Measurements from ENCODE around the gene BST2.
"Not testable (repeated sequence)": the region's sequence is repeated elsewhere in the genome, so short reads cannot be mapped to it uniquely, and the experiment has no call there.

The BST2 gene

GRCh38 chr19:17378271-17378670 lies 27.2 kb downstream of the BST2 start:
- ChIA-PET CTCF (interaction anchor here (0.6 to 2.3 kb wide), 5 partner anchors 8 to 31 kb away, joined by 3 to 10 read pairs (median 4); no protein-coding TSS in a partner anchor), POLR2A (no interaction called here)
- Histone ChIP-seq H3K4me1 (ENCODE audit: control extremely low read depth in 1 of 4, control insufficient read depth in 4 of 4, insufficient read depth in 4 of 4, low read length in 3 of 4) (peaks cover 7 to 45% (median 38%) of the 10 kb centered on the region in 4 experiments), H3K27ac (ENCODE audit: insufficient read depth in 1 of 2, low read depth in 1 of 2, low read length in 2 of 2, poor library complexity in 1 of 2, severe bottlenecking in 2 of 2) (no peak overlapping the region), H3K4me3 (ENCODE audit: control insufficient read depth in 1 of 7, extremely low read depth in 1 of 7, insufficient read depth in 4 of 7, low read depth in 2 of 7, low read length in 6 of 7) (peak overlapping the region in 1 of 7 experiments; percentile 40), H3K9me3 (ENCODE audit: control extremely low read depth in 1 of 5, control insufficient read depth in 4 of 5, insufficient read depth in 2 of 5, low read depth in 1 of 5, low read length in 4 of 5) (peaks cover 0 to 2% (median 0%) of the 10 kb centered on the region in 5 experiments), H3K36me3 (ENCODE audit: control insufficient read depth in 4 of 4, insufficient read depth in 4 of 4, low read length in 3 of 4) (no peaks in the 10 kb centered on the region), H3K27me3 (replicated peaks in 2 of 5; ENCODE audit: control insufficient read depth in 4 of 5, insufficient read depth in 5 of 5, low read length in 4 of 5) (no peaks in the 10 kb centered on the region)
- DNase-seq: peak in 2 of 3 donors; percentile 53 to 65
- WGBS (ENCODE audit: insufficient coverage): 24% methylated on average over 5 of the region's 13 CpGs

- CTCF ChIA-PET: interaction anchor here (1.2 to 2.6 kb wide), 4 partner anchors 9 to 29 kb away, joined by 3 to 8 read pairs (median 6); no protein-coding TSS in a partner anchor
These were observed 28.4 kb downstream of the BST2 start, which contains the start of gene PLVAP for GRCh38 chr19:17376935-17377600. PLVAP (minus strand) TSS chr19:17377342; CDS start chr19:17377288, 54 bp downstream.

GRCh38 chr19:17370026-17370587 lies 35.3 kb downstream of the BST2 start:
- ChIA-PET POLR2A (no interaction called here), CTCF (no interaction called here)
- WGBS (ENCODE audit: insufficient coverage): 0% methylated on average over 6 of the region's 8 CpGs
- Histone ChIP-seq H3K27ac (ENCODE audit: insufficient read depth in 1 of 2, low read depth in 1 of 2, low read length in 2 of 2, poor library complexity in 1 of 2, severe bottlenecking in 2 of 2) (no peak overlapping the region), H3K36me3 (ENCODE audit: control insufficient read depth in 4 of 4, insufficient read depth in 4 of 4, low read length in 3 of 4) (no peaks in the 10 kb centered on the region), H3K4me3 (ENCODE audit: control insufficient read depth in 1 of 7, extremely low read depth in 1 of 7, insufficient read depth in 4 of 7, low read depth in 2 of 7, low read length in 6 of 7) (peak overlapping the region in 3 of 7 experiments; percentile 6 to 57 (median 38)), H3K4me1 (ENCODE audit: control extremely low read depth in 1 of 4, control insufficient read depth in 4 of 4, insufficient read depth in 4 of 4, low read length in 3 of 4) (peaks cover 6 to 14% (median 10%) of the 10 kb centered on the region in 4 experiments), H3K9me3 (ENCODE audit: control extremely low read depth in 1 of 5, control insufficient read depth in 4 of 5, insufficient read depth in 2 of 5, low read depth in 1 of 5, low read length in 4 of 5) (no peaks in the 10 kb centered on the region), H3K27me3 (replicated peaks in 2 of 5; ENCODE audit: control insufficient read depth in 4 of 5, insufficient read depth in 5 of 5, low read length in 4 of 5) (no peaks in the 10 kb centered on the region)
- DNase-seq: peak; percentile 41 to 81 (median 73)

More at GRCh38 chr19:17376935-17377600, 28.4 kb downstream of the BST2 start, which contains the start of gene PLVAP:
- Histone ChIP-seq H3K4me1 (ENCODE audit: control extremely low read depth in 1 of 4, control insufficient read depth in 4 of 4, insufficient read depth in 4 of 4, low read length in 3 of 4) (peaks cover 3 to 33% (median 29%) of the 10 kb centered on the region in 4 experiments), H3K27me3 (replicated peaks in 2 of 5; ENCODE audit: control insufficient read depth in 4 of 5, insufficient read depth in 5 of 5, low read length in 4 of 5) (no peaks in the 10 kb centered on the region), H3K9me3 (ENCODE audit: control extremely low read depth in 1 of 5, control insufficient read depth in 4 of 5, insufficient read depth in 2 of 5, low read depth in 1 of 5, low read length in 4 of 5) (peaks cover 0 to 2% (median 0%) of the 10 kb centered on the region in 5 experiments), H3K27ac (ENCODE audit: insufficient read depth in 1 of 2, low read depth in 1 of 2, low read length in 2 of 2, poor library complexity in 1 of 2, severe bottlenecking in 2 of 2) (no peak within 1 kb of the TSS), H3K4me3 (ENCODE audit: control insufficient read depth in 1 of 7, extremely low read depth in 1 of 7, insufficient read depth in 4 of 7, low read depth in 2 of 7, low read length in 6 of 7) (peak within 1 kb of the TSS in 3 of 7 experiments; percentile 40 to 48 (median 43)), H3K36me3 (ENCODE audit: control insufficient read depth in 4 of 4, insufficient read depth in 4 of 4, low read length in 3 of 4) (no peaks in the 10 kb centered on the region)
- peak in 2 of 3 donors; percentile 42 to 64 for DNase-seq
- POLR2A ChIA-PET: no interaction called here
- WGBS (ENCODE audit: insufficient coverage): 41% methylated on average over 33 of the region's 39 CpGs

GRCh38 chr19:17365361-17365760 lies 40.1 kb downstream of the BST2 start:
- H3K27ac ChIP-seq (ENCODE audit: insufficient read depth in 1 of 2, low read depth in 1 of 2, low read length in 2 of 2, poor library complexity in 1 of 2, severe bottlenecking in 2 of 2): no peak overlapping the region
- no peaks in the 10 kb centered on the region for H3K9me3 ChIP-seq (ENCODE audit: control extremely low read depth in 1 of 5, control insufficient read depth in 4 of 5, insufficient read depth in 2 of 5, low read depth in 1 of 5, low read length in 4 of 5)
- POLR2A ChIA-PET: no interaction called here
- CTCF ChIA-PET: interaction anchor here (1.0 to 3.4 kb wide), 8 partner anchors 8 to 100 kb away, joined by 3 to 16 read pairs (median 4); no protein-coding TSS in a partner anchor
- H3K4me1 ChIP-seq (ENCODE audit: control extremely low read depth in 1 of 4, control insufficient read depth in 4 of 4, insufficient read depth in 4 of 4, low read length in 3 of 4): peaks cover 3 to 11% (median 8%) of the 10 kb centered on the region in 4 experiments
- WGBS (ENCODE audit: insufficient coverage): 95% methylated on average over 19 of the region's 22 CpGs
- no peak for DNase-seq
- H3K27me3 ChIP-seq (replicated peaks in 2 of 5; ENCODE audit: control insufficient read depth in 4 of 5, insufficient read depth in 5 of 5, low read length in 4 of 5): no peaks in the 10 kb centered on the region
- no peak overlapping the region for H3K4me3 ChIP-seq (ENCODE audit: control insufficient read depth in 1 of 7, extremely low read depth in 1 of 7, insufficient read depth in 4 of 7, low read depth in 2 of 7, low read length in 6 of 7)
- no peaks in the 10 kb centered on the region for H3K36me3 ChIP-seq (ENCODE audit: control insufficient read depth in 4 of 4, insufficient read depth in 4 of 4, low read length in 3 of 4)

GRCh38 chr19:17363852-17364605 lies 41.4 kb downstream of the BST2 start:
- H3K9me3 ChIP-seq (ENCODE audit: control extremely low read depth in 1 of 5, control insufficient read depth in 4 of 5, insufficient read depth in 2 of 5, low read depth in 1 of 5, low read length in 4 of 5); DNase-seq; H3K36me3 ChIP-seq (ENCODE audit: control insufficient read depth in 4 of 4, insufficient read depth in 4 of 4, low read length in 3 of 4); H3K27me3 ChIP-seq (replicated peaks in 2 of 5; ENCODE audit: control insufficient read depth in 4 of 5, insufficient read depth in 5 of 5, low read length in 4 of 5); H3K4me1 ChIP-seq (ENCODE audit: control extremely low read depth in 1 of 4, control insufficient read depth in 4 of 4, insufficient read depth in 4 of 4, low read length in 3 of 4); H3K27ac ChIP-seq (ENCODE audit: insufficient read depth in 1 of 2, low read depth in 1 of 2, low read length in 2 of 2, poor library complexity in 1 of 2, severe bottlenecking in 2 of 2); H3K4me3 ChIP-seq (ENCODE audit: control insufficient read depth in 1 of 7, extremely low read depth in 1 of 7, insufficient read depth in 4 of 7, low read depth in 2 of 7, low read length in 6 of 7); POLR2A ChIA-PET: not testable (repeated sequence)
- 98% methylated on average over 10 of the region's 20 CpGs for WGBS (ENCODE audit: insufficient coverage)
- CTCF ChIA-PET: interaction anchor here (0.8 to 3.4 kb wide), 4 partner anchors 9 to 26 kb away, joined by 3 to 16 read pairs (median 8); no protein-coding TSS in a partner anchor

- Histone ChIP-seq H3K4me3 (ENCODE audit: control insufficient read depth in 1 of 7, extremely low read depth in 1 of 7, insufficient read depth in 4 of 7, low read depth in 2 of 7, low read length in 6 of 7) (no peak overlapping the region), H3K36me3 (ENCODE audit: control insufficient read depth in 4 of 4, insufficient read depth in 4 of 4, low read length in 3 of 4) (no peaks in the 10 kb centered on the region), H3K4me1 (ENCODE audit: control extremely low read depth in 1 of 4, control insufficient read depth in 4 of 4, insufficient read depth in 4 of 4, low read length in 3 of 4) (no peaks in the 10 kb centered on the region), H3K27ac (ENCODE audit: insufficient read depth in 1 of 2, low read depth in 1 of 2, low read length in 2 of 2, poor library complexity in 1 of 2, severe bottlenecking in 2 of 2) (no peak overlapping the region), H3K9me3 (ENCODE audit: control extremely low read depth in 1 of 5, control insufficient read depth in 4 of 5, insufficient read depth in 2 of 5, low read depth in 1 of 5, low read length in 4 of 5) (no peaks in the 10 kb centered on the region), H3K27me3 (replicated peaks in 2 of 5; ENCODE audit: control insufficient read depth in 4 of 5, insufficient read depth in 5 of 5, low read length in 4 of 5) (no peaks in the 10 kb centered on the region)
- 90% methylated on average over 3 of the region's 6 CpGs for WGBS (ENCODE audit: insufficient coverage)
- no peak for DNase-seq
- ChIA-PET POLR2A (no interaction called here), CTCF (interaction anchor here (1.1 to 1.8 kb wide), 2 partner anchors 13 to 22 kb away, joined by 3 to 4 read pairs; no protein-coding TSS in a partner anchor)
These were observed 45.3 kb downstream of the BST2 start for GRCh38 chr19:17359905-17360800.
